ENCODE data around the gene UNK.
"Not testable (repeated sequence)": the region's sequence is repeated elsewhere in the genome, so short reads cannot be mapped to it uniquely, and the experiment has no call there.

UNK gene

DNA sequence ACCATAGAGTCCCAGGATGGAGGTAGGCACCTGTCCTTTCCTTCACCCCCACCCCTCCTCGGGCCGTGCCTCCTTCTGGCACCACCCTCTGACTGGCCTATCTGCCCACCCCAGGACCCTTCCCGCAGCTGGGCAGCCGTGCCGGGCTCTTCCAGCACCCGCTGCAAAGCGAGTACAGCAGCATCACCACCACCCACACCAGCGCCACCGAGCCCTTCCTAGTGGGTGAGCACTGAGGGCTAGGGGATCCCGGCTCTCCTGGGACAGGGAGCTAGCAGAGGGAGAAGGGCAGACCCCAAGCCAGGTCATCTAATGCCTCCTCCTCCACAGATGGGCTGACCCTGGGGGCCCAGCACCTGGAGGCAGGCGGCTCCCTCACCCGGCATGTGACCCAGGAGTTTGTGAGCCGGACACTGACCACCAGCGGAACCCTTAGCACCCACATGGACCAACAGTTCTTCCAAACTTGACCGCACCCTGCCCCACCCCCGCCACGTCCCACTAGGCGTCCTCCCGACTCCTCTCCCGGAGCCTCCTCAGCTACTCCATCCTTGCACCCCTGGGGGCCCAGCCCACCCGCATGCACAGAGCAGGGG is 27.4 kb upstream of the UNK start:
- in situ Hi-C loops (cut with HindIII; ENCODE audit: low sequenced_read_pairs) = no loop called here
- H3K4me3 ChIP-seq (ENCODE audit: low read depth, low read length) = no peak overlapping the region
- DNase-seq (ENCODE audit: low read depth) = no peak
- TF ChIP-seq, protein P1, sequence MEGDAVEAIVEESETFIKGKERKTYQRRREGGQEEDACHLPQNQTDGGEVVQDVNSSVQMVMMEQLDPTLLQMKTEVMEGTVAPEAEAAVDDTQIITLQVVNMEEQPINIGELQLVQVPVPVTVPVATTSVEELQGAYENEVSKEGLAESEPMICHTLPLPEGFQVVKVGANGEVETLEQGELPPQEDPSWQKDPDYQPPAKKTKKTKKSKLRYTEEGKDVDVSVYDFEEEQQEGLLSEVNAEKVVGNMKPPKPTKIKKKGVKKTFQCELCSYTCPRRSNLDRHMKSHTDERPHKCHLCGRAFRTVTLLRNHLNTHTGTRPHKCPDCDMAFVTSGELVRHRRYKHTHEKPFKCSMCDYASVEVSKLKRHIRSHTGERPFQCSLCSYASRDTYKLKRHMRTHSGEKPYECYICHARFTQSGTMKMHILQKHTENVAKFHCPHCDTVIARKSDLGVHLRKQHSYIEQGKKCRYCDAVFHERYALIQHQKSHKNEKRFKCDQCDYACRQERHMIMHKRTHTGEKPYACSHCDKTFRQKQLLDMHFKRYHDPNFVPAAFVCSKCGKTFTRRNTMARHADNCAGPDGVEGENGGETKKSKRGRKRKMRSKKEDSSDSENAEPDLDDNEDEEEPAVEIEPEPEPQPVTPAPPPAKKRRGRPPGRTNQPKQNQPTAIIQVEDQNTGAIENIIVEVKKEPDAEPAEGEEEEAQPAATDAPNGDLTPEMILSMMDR (IDR thresholded peaks at IDR 0.05; ENCODE audit: low read depth, low read length, missing control alignments) = no peak

DNA sequence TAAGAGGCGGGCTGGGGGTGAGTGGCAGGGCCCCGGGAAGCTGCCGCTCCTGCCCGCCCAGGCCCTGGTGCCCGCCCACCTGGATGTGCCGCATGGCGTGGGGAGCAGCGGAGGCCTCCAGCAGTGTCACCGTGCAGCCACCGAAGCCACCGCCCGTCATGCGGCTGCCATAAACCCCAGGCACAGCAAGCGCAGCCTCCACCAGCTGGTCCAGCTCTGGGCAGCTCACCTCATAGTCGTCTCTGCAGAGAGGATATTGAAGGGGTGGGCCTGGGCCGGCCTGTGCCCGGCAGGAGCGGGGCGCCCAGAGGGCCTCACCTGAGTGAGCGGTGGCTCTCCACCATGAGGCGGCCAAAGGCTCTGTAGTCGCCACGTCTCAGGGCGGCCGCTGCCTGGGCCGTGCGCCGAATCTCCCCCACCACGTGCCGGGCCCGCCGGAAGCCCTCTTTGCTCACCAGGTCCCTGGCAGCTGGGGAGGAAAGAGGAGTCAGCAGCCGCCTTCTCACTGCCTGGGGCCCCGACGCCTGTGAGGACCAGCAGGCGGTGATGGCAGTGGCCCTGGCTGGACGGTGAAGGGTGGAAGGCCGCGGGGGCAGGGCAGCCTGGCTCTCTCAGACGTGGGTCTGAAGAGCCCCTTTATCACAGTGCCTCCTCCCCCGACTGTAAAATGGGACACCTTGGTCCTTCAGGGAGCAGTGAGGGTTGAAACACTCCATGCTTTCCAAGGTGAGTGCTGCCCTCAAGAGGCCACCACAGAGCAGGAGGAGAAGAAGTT is 26.3 kb upstream of the UNK start:
- no peak for DNase-seq (ENCODE audit: low read depth)
- H3K4me3 ChIP-seq (ENCODE audit: low read depth, low read length) = no peak overlapping the region
- in situ Hi-C loops (cut with HindIII; ENCODE audit: low sequenced_read_pairs) = no loop called here
- TF ChIP-seq, protein P1 (IDR thresholded peaks at IDR 0.05; ENCODE audit: low read depth, low read length, missing control alignments) = peak; percentile 47

DNA sequence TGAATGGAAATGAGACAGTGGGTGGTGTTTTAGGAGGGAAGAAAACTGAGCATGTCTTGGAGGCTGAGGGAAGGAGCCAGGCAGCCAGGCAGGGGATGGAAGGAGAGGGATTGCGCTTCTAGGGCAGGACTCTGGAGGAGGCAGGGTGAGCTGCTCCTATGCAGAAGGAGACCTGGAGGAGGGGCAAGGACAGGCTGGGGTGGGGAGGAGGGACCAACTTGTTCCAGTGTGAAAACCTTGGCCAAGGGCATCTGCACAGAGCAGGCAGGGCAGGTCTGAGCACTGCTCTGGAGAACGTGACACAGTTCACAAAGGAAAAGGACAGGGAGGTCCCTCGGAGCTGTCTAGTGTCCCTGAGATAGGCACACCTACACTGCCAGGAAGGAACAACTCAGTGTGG is 25.1 kb upstream of the UNK start:
- in situ Hi-C loops (cut with HindIII; ENCODE audit: low sequenced_read_pairs) = no loop called here
- no peak overlapping the region for H3K4me3 ChIP-seq (ENCODE audit: low read depth, low read length)
- DNase-seq (ENCODE audit: low read depth) = no peak
- TF ChIP-seq, protein P1 (IDR thresholded peaks at IDR 0.05; ENCODE audit: low read depth, low read length, missing control alignments) = no peak

DNA sequence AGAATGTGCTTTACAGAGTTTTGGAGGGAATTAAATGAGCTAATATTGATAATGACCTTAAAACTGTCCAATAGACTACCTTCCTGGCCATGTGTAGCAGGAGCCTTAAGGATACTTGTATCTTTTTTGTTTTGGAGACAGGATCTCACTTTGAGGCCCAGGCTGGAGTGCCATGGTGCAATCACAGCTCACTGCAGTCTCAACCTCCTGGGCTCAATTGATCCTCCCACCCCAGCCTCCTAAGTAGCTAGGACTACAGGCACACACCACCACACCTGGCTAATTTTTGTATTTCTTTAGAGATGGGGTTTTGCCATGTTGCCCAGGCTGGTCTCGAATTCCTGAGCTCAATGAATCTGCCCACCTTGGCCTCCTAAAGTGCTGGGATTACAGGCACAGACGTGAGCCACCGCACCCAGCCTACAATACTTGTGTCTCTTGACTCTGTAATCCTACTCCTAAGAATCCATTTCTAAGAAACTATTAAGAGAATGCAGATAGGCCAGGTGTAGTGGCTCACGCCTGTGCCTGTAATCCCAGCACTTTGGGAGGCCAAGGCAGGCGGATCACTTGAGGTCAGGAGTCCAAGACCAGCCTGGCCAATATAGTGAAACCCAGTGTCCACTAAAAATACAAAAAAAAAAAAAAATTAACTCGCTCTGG is 24.5 kb upstream of the UNK start:
- H3K4me3 ChIP-seq (ENCODE audit: low read depth, low read length); in situ Hi-C loops (cut with HindIII; ENCODE audit: low sequenced_read_pairs); DNase-seq (ENCODE audit: low read depth): not testable (repeated sequence)

DNA sequence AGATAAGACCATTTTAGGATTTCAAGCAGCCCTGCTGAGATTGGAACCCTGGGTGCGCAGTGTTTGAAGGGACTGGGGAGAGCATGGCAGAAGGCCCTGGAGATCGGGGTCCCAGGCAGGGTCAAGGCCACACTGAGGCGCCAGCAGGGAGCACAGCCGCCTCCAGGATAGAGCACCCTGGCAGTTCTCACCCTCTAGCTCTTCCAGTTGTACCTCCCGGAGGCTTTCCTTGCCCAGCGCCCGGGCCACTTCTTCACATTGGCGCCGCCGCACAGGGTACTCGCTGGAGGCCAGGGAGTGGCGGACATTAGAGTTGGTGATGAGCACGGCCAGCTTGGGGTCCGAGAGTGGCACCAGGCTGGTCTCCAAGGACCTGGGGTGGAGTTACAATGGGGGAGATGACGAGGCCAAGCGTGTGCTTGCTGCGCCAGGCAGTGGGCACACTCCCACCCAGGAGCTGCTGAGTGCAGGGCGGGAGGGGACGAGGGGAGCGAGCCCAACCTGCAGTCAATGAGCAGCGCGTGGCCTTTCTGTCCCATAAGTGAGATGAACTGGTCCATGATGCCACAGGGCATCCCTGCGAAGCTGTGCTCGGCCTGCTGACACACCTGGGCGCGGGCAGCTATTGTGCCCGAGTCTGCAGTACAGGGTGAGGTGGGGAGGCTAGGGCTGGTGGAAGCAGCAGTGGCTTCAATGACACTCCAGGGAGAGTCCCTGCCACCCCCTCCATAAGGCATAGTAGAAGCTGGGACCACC is 21.9 kb upstream of the UNK start:
- no peak overlapping the region for H3K4me3 ChIP-seq (ENCODE audit: low read depth, low read length)
- no peak for DNase-seq (ENCODE audit: low read depth)
- TF ChIP-seq, protein P1 (IDR thresholded peaks at IDR 0.05; ENCODE audit: low read depth, low read length, missing control alignments) = no peak
- in situ Hi-C loops (cut with HindIII; ENCODE audit: low sequenced_read_pairs) = no loop called here

DNA sequence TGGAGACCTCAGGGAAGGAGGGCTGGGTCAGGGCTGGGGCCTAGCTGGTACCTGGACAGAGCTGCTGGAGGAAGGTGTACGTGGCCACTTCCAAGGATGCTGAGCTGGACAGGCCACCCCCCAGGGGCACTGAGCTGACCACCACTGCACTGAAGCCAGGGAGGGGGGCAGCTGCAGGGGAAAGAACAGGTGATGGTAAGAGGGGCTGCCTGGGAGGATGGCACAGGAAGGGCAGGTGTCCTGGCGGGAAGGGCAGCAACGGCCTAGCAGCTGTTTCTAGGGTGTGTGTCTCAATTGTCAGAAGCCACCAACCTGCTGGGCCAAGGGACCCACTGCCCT is 21.4 kb upstream of the UNK start:
- in situ Hi-C loops (cut with HindIII; ENCODE audit: low sequenced_read_pairs) = no loop called here
- TF ChIP-seq, protein P1 (IDR thresholded peaks at IDR 0.05; ENCODE audit: low read depth, low read length, missing control alignments) = no peak
- DNase-seq (ENCODE audit: low read depth) = no peak
- no peak overlapping the region for H3K4me3 ChIP-seq (ENCODE audit: low read depth, low read length)
